ENCODE measurements around the gene TK1. TPM values are rescaled to one million over a fixed set of nuclear protein-coding genes. Genes with fewer than 3 reads are reported as not detected.

Gene TK1
- polyA plus RNA-seq, 1 of the 3 experiments (the other 2 are of a cell fraction), result 112 TPM

DNA sequence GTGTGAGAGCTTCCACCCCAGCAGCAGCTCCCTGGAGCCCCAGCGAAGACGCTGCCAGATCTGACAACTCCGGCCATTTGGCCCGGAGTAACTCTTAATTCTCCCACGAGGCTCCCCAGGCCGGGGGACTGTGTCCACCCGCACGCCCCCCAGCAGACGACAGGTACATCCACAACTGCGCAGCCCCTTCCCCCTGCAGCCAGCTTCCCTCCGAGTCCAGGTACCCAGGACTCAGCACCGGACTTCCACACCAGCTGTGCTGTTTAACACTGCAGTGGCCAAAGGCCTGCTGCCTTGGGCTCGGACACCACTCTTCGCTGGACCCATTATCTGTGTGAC is 11.2 kb downstream of the TK1 start:
- TF ChIP-seq FOXJ3 (CRISPR knock-in tag; IDR thresholded peaks at IDR 0.05) (no peak), TCF12 (IDR thresholded peaks at IDR 0.05) (no peak), ELF1 (IDR thresholded peaks at IDR 0.05) (no peak), NFIC (IDR thresholded peaks at IDR 0.05; ENCODE audit: borderline replicate concordance) (no peak), FOXM1 (IDR thresholded peaks at IDR 0.05; ENCODE audit: low read depth) (no peak), RCOR1 (IDR thresholded peaks at IDR 0.05; ENCODE audit: low read length) (no peak), USF1 (IDR thresholded peaks at IDR 0.05; ENCODE audit: borderline replicate concordance, low read depth) (no peak), SMC3 (IDR thresholded peaks at IDR 0.05; ENCODE audit: low read depth, low read length) (no peak), MEF2A (IDR thresholded peaks at IDR 0.05; ENCODE audit: borderline replicate concordance, low read depth) (no peak), REST (IDR thresholded peaks at IDR 0.05; ENCODE audit: low read depth, low read length) (no peak), YY1 (IDR thresholded peaks at IDR 0.05; ENCODE audit: low read depth) (no peak), POLR2AphosphoS5 (IDR thresholded peaks at IDR 0.05; ENCODE audit: low read depth, low read length) (no peak), RAD21 (IDR thresholded peaks at IDR 0.05; ENCODE audit: low read length) (no peak), RFX5 (IDR thresholded peaks at IDR 0.05; ENCODE audit: low read length) (no peak), TEAD4 (IDR thresholded peaks at IDR 0.05; ENCODE audit: borderline replicate concordance, insufficient read depth) (no peak), RXRA (IDR thresholded peaks at IDR 0.05; ENCODE audit: borderline replicate concordance, low read depth) (no peak)
- TF ChIP-seq, protein P1, sequence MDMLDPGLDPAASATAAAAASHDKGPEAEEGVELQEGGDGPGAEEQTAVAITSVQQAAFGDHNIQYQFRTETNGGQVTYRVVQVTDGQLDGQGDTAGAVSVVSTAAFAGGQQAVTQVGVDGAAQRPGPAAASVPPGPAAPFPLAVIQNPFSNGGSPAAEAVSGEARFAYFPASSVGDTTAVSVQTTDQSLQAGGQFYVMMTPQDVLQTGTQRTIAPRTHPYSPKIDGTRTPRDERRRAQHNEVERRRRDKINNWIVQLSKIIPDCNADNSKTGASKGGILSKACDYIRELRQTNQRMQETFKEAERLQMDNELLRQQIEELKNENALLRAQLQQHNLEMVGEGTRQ (IDR thresholded peaks at IDR 0.05; ENCODE audit: borderline replicate concordance, low read depth, low read length), result no peak
- Histone ChIP-seq H3K9me3 (no peaks in the 10 kb centered on the region), H3K4me3 (ENCODE audit: low read depth in 2 of 2, low read length in 1 of 2) (no peak overlapping the region), H3K27me3 (ENCODE audit: insufficient read depth) (no peaks in the 10 kb centered on the region), H3F3A (replicated peaks; ENCODE audit: insufficient read depth) (peaks cover 6% of the 10 kb centered on the region), H3K36me3 (replicated peaks in 1 of 2; ENCODE audit: control insufficient read depth in 1 of 2, insufficient read depth in 2 of 2, low read length in 1 of 2) (peaks cover 0 to 23% of the 10 kb centered on the region in 2 experiments), H3K9ac (no peak overlapping the region), H3K4me1 (ENCODE audit: control insufficient read depth in 1 of 2, insufficient read depth in 2 of 2, low read depth in 1 of 2, low read length in 1 of 2) (peaks cover 5 to 8% of the 10 kb centered on the region in 2 experiments; a peak in 2 of 4 replicates), H3K79me2 (ENCODE audit: insufficient read depth) (no peaks in the 10 kb centered on the region), H3K4me2 (no peak overlapping the region), H3K27ac (ENCODE audit: low read depth in 2 of 2, low read length in 1 of 2) (no peak overlapping the region), H2AFZ (ENCODE audit: low read depth) (no peak overlapping the region), H4K20me1 (ENCODE audit: insufficient read depth) (peaks cover 3% of the 10 kb centered on the region; the same call in 1 of the 2 replicates), H3K9me2 (no peaks in the 10 kb centered on the region)
- ChIA-PET POLR2A (interaction anchor here (1.2 to 1.4 kb wide), 3 partner anchors 9 to 59 kb away, joined by 3 to 5 read pairs (median 4); no protein-coding TSS in a partner anchor), CTCF (interaction anchor here (0.9 to 8.3 kb wide), 22 partner anchors 10 to 748 kb away, joined by 3 to 131 read pairs (median 10); partner anchors contain the start of genes AFMID and TK1)
- 93% methylated on average over 14 of the region's 14 CpGs for WGBS (ENCODE audit: low lambda C conversion rate)
- no peak for DNase-seq

Measured in SK-N-SH (cell line).